SK-N-SH treated with all-trans-retinoic acid at 6 μM for 48 hours (cell line): ENCODE results near the gene CRYBA2.

ENCODE experiments used
- ARNTL ChIP-seq: fragments of 450-650 bp; formaldehyde crosslinking; IDR thresholded peaks from 2 replicates; pipeline ENCODE4 v1.5.0; 2020; ENCODE audit warnings: low read depth, mild to moderate bottlenecking, moderate library complexity, borderline replicate concordance
- BACH2 ChIP-seq: fragments of 250-450 bp; sonication (Bioruptor Pico); IDR thresholded peaks from 2 replicates; pipeline ENCODE4 v1.9.0; 2021; ENCODE audit warnings: mild to moderate bottlenecking, borderline replicate concordance
- CREB5 ChIP-seq: fragments of 250-450 bp; sonication (Bioruptor Pico); IDR thresholded peaks from 2 replicates; pipeline ENCODE4 v1.5.1; 2020; ENCODE audit warnings: low read depth, mild to moderate bottlenecking, moderate library complexity
- CSDC2 ChIP-seq: fragments of 250-450 bp; sonication (Bioruptor Pico); IDR thresholded peaks from 2 replicates; pipeline ENCODE4 v1.5.0; 2020; ENCODE audit warnings: mild to moderate bottlenecking, moderate library complexity
- CSRNP3 ChIP-seq: fragments of 250-450 bp; sonication (Bioruptor Pico); IDR thresholded peaks from 2 replicates; pipeline ENCODE4 v1.5.1; 2021; ENCODE audit warnings: mild to moderate bottlenecking, moderate library complexity
- OSR1 ChIP-seq: fragments of 250-450 bp; sonication (Bioruptor Pico); IDR thresholded peaks from 2 replicates; pipeline ENCODE4 v1.8.0; 2022; ENCODE audit warnings: moderate library complexity, mild to moderate bottlenecking, inconsistent platforms
- PATZ1 ChIP-seq: fragments of 250-450 bp; sonication (Bioruptor Pico); IDR thresholded peaks from 2 replicates; pipeline ENCODE4 v1.8.0; 2020; ENCODE audit warnings: mild to moderate bottlenecking, moderate library complexity, borderline replicate concordance
- POU6F1 ChIP-seq: fragments of 250-450 bp; sonication (Bioruptor Pico); IDR thresholded peaks from 2 replicates; pipeline ENCODE4 v1.8.0; 2021; ENCODE audit warnings: low read depth, mild to moderate bottlenecking, moderate library complexity, borderline replicate concordance
- SNAI2 ChIP-seq: fragments of 250-450 bp; sonication (Bioruptor Pico); IDR thresholded peaks from 2 replicates; pipeline ENCODE4 v1.5.0; 2020; ENCODE audit warnings: mild to moderate bottlenecking, moderate library complexity
- TOX ChIP-seq: fragments of 250-450 bp; sonication (Bioruptor Pico); IDR thresholded peaks from 2 replicates; pipeline ENCODE4 v1.8.0; 2021; ENCODE audit warnings: mild to moderate bottlenecking, moderate library complexity, borderline replicate concordance
- ZC3H10 ChIP-seq: fragments of 250-450 bp; sonication (Bioruptor Pico); IDR thresholded peaks from 2 replicates; pipeline ENCODE4 v1.5.1; 2021; ENCODE audit warnings: mild to moderate bottlenecking, moderate library complexity
- ZFP3 ChIP-seq: fragments of 250-450 bp; sonication (Bioruptor Pico); IDR thresholded peaks from 2 replicates; pipeline ENCODE4 v1.5.0; 2020; ENCODE audit warnings: mild to moderate bottlenecking, moderate library complexity
- ZFP30 ChIP-seq: fragments of 450-650 bp; formaldehyde crosslinking; IDR thresholded peaks from 2 replicates; pipeline ENCODE4 v1.5.0; 2022; ENCODE audit warnings: mild to moderate bottlenecking, moderate library complexity
- ZNF70 ChIP-seq: fragments of 450-650 bp; formaldehyde crosslinking; IDR thresholded peaks from 2 replicates; pipeline ENCODE4 v1.5.0; 2020; ENCODE audit warnings: mild to moderate bottlenecking, moderate library complexity

GRCh38 chr2:218988164-218988563 is 5.1 kb downstream of the CRYBA2 start:
- TF ChIP-seq CSDC2 (CRISPR knock-in tag) (no peak), ZNF70 (CRISPR knock-in tag) (no peak), PATZ1 (CRISPR knock-in tag) (no peak), OSR1 (no peak), ZFP30 (CRISPR knock-in tag) (no peak), CREB5 (CRISPR knock-in tag) (no peak), ZC3H10 (no peak), TOX (CRISPR knock-in tag) (no peak), ZFP3 (CRISPR knock-in tag) (no peak), POU6F1 (CRISPR knock-in tag) (no peak), CSRNP3 (CRISPR knock-in tag) (no peak), SNAI2 (CRISPR knock-in tag) (no peak), BACH2 (CRISPR knock-in tag) (no peak), ARNTL (CRISPR knock-in tag) (no peak)
